ENCODE results near the gene IZUMO1. TPM values are rescaled to one million over a fixed set of nuclear protein-coding genes. Genes with fewer than 3 reads are reported as not detected.

The IZUMO1 gene
- total RNA-seq, 3 donors from 2014 or later = 0.29 TPM; not detected in 2

DNA sequence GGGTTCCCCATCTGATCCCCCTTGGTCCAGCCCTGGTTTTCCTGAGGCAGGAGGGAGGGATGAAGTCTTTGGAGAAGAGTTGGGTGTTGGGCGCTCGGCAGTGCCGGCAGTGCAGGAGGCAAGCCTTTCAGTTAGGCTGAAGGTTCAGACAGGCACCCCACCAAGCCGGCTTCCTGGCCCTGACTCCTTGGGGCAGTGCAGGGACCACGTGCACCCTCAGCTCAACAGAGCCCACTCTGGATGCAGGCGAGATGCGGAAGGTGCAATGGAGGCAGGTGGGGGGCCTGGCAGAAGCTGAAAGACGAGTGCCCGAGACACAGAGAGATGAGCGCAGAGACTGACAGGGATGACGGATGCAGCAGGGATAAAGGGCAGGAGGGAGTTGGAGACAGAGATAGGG is 38.2 kb downstream of the IZUMO1 start:
- H3K4me3 ChIP-seq = no peak overlapping the region
- intact Hi-C loops (cut with DNase I; ENCODE audit: low total_unique reads) = no loop called here
- DNase-seq (ENCODE audit: low spot score in 2 of 2) = no peak
- H3K4me1 ChIP-seq = peaks cover 0 to 6% of the 10 kb centered on the region in 2 donors
- H3K27ac ChIP-seq = no peak overlapping the region
- H3K27me3 ChIP-seq = no peaks in the 10 kb centered on the region
- TF ChIP-seq POLR2AphosphoS5 (IDR thresholded peaks at IDR 0.05) (no peak), POLR2A (IDR thresholded peaks at IDR 0.05) (no peak)
- TF ChIP-seq, protein P1, sequence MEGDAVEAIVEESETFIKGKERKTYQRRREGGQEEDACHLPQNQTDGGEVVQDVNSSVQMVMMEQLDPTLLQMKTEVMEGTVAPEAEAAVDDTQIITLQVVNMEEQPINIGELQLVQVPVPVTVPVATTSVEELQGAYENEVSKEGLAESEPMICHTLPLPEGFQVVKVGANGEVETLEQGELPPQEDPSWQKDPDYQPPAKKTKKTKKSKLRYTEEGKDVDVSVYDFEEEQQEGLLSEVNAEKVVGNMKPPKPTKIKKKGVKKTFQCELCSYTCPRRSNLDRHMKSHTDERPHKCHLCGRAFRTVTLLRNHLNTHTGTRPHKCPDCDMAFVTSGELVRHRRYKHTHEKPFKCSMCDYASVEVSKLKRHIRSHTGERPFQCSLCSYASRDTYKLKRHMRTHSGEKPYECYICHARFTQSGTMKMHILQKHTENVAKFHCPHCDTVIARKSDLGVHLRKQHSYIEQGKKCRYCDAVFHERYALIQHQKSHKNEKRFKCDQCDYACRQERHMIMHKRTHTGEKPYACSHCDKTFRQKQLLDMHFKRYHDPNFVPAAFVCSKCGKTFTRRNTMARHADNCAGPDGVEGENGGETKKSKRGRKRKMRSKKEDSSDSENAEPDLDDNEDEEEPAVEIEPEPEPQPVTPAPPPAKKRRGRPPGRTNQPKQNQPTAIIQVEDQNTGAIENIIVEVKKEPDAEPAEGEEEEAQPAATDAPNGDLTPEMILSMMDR (IDR thresholded peaks at IDR 0.05) = no peak
- no peaks in the 10 kb centered on the region for H3K36me3 ChIP-seq
- H3K9me3 ChIP-seq = peaks cover 0 to 2% of the 10 kb centered on the region in 2 donors

DNA sequence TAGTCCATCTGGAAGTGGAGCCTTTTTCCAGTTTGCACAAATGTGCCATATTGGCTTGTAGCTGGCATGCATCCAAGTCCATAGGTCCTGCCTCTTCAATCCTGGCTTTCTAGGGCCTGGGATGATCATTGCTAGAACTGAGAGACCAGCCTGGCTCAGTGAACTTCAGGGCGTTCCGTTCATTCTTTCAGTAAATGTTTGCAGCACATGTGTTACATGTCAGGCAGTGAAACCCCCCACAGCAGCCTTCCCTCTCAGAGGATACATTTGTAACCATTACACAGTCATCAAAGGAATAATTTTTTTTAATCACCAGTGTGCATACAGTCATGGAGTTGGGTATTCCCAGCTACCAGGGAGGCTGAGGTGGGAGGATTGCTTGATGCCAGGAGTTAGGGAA is 41.3 kb downstream of the IZUMO1 start:
- TF ChIP-seq POLR2AphosphoS5 (IDR thresholded peaks at IDR 0.05) = no peak
- TF ChIP-seq, protein P1 (IDR thresholded peaks at IDR 0.05) = no peak
- no peak for TF ChIP-seq POLR2A (IDR thresholded peaks at IDR 0.05)
- intact Hi-C loops (cut with DNase I; ENCODE audit: low total_unique reads) = no loop called here
- H3K9me3 ChIP-seq = no peaks in the 10 kb centered on the region
- no peak for DNase-seq (ENCODE audit: low spot score in 2 of 2)
- H3K36me3 ChIP-seq = no peaks in the 10 kb centered on the region
- H3K4me3 ChIP-seq = no peak overlapping the region
- H3K27ac ChIP-seq = no peak overlapping the region
- H3K27me3 ChIP-seq = no peaks in the 10 kb centered on the region
- H3K4me1 ChIP-seq = no peaks in the 10 kb centered on the region

DNA sequence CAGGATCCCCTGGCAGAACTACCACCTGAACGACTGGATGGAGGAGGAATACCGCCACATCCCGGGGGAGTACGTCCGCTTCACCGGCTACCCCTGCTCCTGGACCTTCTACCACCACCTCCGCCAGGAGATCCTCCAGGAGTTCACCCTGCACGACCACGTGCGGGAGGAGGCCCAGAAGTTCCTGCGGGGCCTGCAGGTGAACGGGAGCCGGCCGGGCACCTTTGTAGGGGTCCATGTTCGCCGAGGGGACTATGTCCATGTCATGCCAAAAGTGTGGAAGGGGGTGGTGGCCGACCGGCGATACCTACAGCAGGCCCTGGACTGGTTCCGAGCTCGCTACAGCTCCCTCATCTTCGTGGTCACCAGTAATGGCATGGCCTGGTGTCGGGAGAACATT is 43.4 kb downstream of the IZUMO1 start:
- H3K36me3 ChIP-seq = no peaks in the 10 kb centered on the region
- H3K4me3 ChIP-seq = no peak overlapping the region
- no peaks in the 10 kb centered on the region for H3K27me3 ChIP-seq
- DNase-seq (ENCODE audit: low spot score in 2 of 2) = no peak
- no peak overlapping the region for H3K27ac ChIP-seq
- H3K4me1 ChIP-seq = no peaks in the 10 kb centered on the region
- intact Hi-C loops (cut with DNase I; ENCODE audit: low total_unique reads) = no loop called here
- TF ChIP-seq POLR2AphosphoS5 (IDR thresholded peaks at IDR 0.05) = no peak
- no peak for TF ChIP-seq POLR2A (IDR thresholded peaks at IDR 0.05)
- TF ChIP-seq, protein P1 (IDR thresholded peaks at IDR 0.05) = no peak
- no peaks in the 10 kb centered on the region for H3K9me3 ChIP-seq

DNA sequence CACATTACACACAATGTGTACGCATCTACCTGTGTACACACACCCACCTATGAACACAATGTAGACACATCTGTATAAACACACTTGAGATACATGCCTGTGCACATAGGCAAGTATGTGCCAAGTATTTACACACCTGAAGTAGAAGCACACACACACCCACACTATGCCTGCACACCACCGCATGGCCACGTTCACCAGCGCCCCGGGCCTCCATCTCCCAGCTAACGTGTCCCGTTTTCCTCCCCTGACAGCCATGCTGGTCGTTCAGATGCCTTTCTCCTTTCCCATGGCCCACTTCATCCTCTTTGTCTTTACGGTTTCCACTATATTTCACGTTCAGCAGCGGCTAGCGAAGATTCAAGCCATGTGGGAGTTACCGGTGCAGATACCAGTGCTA is 44.0 kb downstream of the IZUMO1 start:
- Histone ChIP-seq H3K27ac (no peak overlapping the region), H3K4me3 (no peak overlapping the region), H3K36me3 (no peaks in the 10 kb centered on the region), H3K27me3 (no peaks in the 10 kb centered on the region), H3K9me3 (no peaks in the 10 kb centered on the region), H3K4me1 (no peaks in the 10 kb centered on the region)
- intact Hi-C loops (cut with DNase I; ENCODE audit: low total_unique reads) = no loop called here
- no peak for TF ChIP-seq POLR2A (IDR thresholded peaks at IDR 0.05)
- DNase-seq (ENCODE audit: low spot score in 2 of 2) = no peak

DNA sequence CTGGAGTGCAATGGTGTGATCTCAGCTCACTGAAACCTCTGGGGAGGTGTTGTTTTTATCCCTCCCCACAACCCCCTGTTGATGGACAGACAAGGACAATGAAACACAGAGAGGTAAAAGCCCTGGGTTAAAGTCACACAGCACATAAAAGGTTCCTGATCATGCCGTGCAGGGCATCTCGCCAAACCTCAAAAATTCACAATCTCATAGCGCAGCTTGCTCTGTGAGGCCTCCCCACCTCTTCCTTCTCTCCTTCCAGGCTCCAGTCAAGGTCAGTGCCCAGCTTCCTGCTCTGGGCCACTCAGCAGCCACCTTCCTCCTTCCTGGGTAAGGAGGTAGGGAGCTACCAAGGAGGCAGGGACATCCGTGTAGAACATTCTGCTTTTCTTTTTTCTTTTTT is 48.7 kb downstream of the IZUMO1 start:
- H3K4me1 ChIP-seq = no peaks in the 10 kb centered on the region
- no peaks in the 10 kb centered on the region for H3K9me3 ChIP-seq
- H3K36me3 ChIP-seq = no peaks in the 10 kb centered on the region
- peak overlapping the region in 1 of 2 donors; percentile 19 for H3K27ac ChIP-seq
- no peak for TF ChIP-seq POLR2AphosphoS5 (IDR thresholded peaks at IDR 0.05)
- TF ChIP-seq, protein P1 (IDR thresholded peaks at IDR 0.05) = no peak
- no peak for TF ChIP-seq POLR2A (IDR thresholded peaks at IDR 0.05)
- no peaks in the 10 kb centered on the region for H3K27me3 ChIP-seq
- no peak overlapping the region for H3K4me3 ChIP-seq
- intact Hi-C loops (cut with DNase I; ENCODE audit: low total_unique reads) = no loop called here
- no peak for DNase-seq (ENCODE audit: low spot score in 2 of 2)

Data from breast epithelium (tissue), 4 donors.